OCI-LY7 (cell line): ENCODE measurements around the gene RFNG. TPM values are rescaled to one million over a fixed set of nuclear protein-coding genes. Genes with fewer than 3 reads are reported as not detected.

Experiments
- BruUV-seq: library from RNA; stranded (reverse); fragments of 400-500 nt; replicated peaks from 2 replicates; lab custom pipeline; 2021; lab: Mats Ljungman, UMichigan
- CTCF ChIA-PET: fragments of 300-600 bp; sonication (Branson Sonifier 250); formaldehyde crosslinking; loops from one replicate; lab custom pipeline; 2022; ENCODE audit warnings: antibody characterized with exemption; ENCODE audit not compliant: unreplicated experiment; lab: Charles Lee
- POLR2A ChIA-PET: fragments of 300-600 bp; sonication (Branson Sonifier 250); formaldehyde crosslinking; loops from one replicate; lab custom pipeline; 2022; ENCODE audit warnings: antibody characterized with exemption; lab: Charles Lee
- DNase-seq: peaks from one replicate; pipeline ENCODE4 v3.0.0-alpha.2; 2015; ENCODE audit warnings: low spot score
- H2AFZ ChIP-seq: fragments of 200-600 bp; sonication (generic), shearing (Covaris generic); 2 replicates; pipeline ENCODE4 v1.6.1; 2014; ENCODE audit warnings: mild to moderate bottlenecking, antibody characterized with exemption, low read length, moderate library complexity
- H3K27ac ChIP-seq: fragments of 200-600 bp; sonication (generic); 2 replicates; pipeline ENCODE4 v1.5.1; 2014; ENCODE audit warnings: mixed run types, low read depth, mild to moderate bottlenecking, moderate library complexity, low read length, inconsistent platforms; ENCODE audit not compliant: poor library complexity, severe bottlenecking
- H3K36me3 ChIP-seq: fragments of 200-600 bp; sonication (generic); 2 replicates; pipeline ENCODE4 v1.6.1; 2014; ENCODE audit warnings: mild to moderate bottlenecking, antibody characterized with exemption, low read length, moderate library complexity, mixed read lengths; ENCODE audit not compliant: insufficient read depth
- H3K4me1 ChIP-seq: fragments of 200-600 bp; sonication (generic); 2 replicates; pipeline ENCODE4 v1.5.1; 2014; ENCODE audit warnings: mild to moderate bottlenecking, low read length; ENCODE audit not compliant: insufficient read depth, poor library complexity, severe bottlenecking
- H3K4me2 ChIP-seq: fragments of 200-600 bp; sonication (generic); 2 replicates; pipeline ENCODE4 v1.6.1; 2014; ENCODE audit warnings: mild to moderate bottlenecking, low read length
- H3K4me3 ChIP-seq: fragments of 200-600 bp; sonication (generic); 2 replicates; pipeline ENCODE4 v1.5.1; 2014; ENCODE audit warnings: mild to moderate bottlenecking, low read depth, low read length; ENCODE audit not compliant: poor library complexity, severe bottlenecking
- H3K79me2 ChIP-seq: fragments of 200-600 bp; sonication (generic); 2 replicates; pipeline ENCODE4 v1.6.1; 2016; ENCODE audit warnings: low read depth, mild to moderate bottlenecking, low read length, moderate library complexity, mixed read lengths; ENCODE audit not compliant: insufficient read depth
- H3K9me2 ChIP-seq: fragments of 200-600 bp; sonication (generic); 2 replicates; pipeline ENCODE4 v1.6.1; 2016; ENCODE audit warnings: mild to moderate bottlenecking, low read length, mixed read lengths; ENCODE audit not compliant: insufficient read depth
- H3K9me3 ChIP-seq: fragments of 200-600 bp; sonication (generic); 2 replicates; pipeline ENCODE4 v1.6.1; 2014; ENCODE audit warnings: mild to moderate bottlenecking, mixed run types, low read length, mixed read lengths
- H4K20me1 ChIP-seq: fragments of 200-600 bp; sonication (generic); 2 replicates; pipeline ENCODE4 v1.6.1; 2014; ENCODE audit warnings: mild to moderate bottlenecking, antibody characterized with exemption, low read length, moderate library complexity, mixed read lengths; ENCODE audit not compliant: insufficient read depth
- CTCF ChIP-seq: fragments of 200-600 bp; sonication (generic); conservative IDR thresholded peaks from 2 replicates; pipeline ENCODE4 v1.5.1; 2014; ENCODE audit warnings: mild to moderate bottlenecking, antibody characterized with exemption, low read length, moderate library complexity, mixed read lengths
- EZH2phosphoT487 ChIP-seq: fragments of 200-600 bp; sonication (generic); IDR thresholded peaks from 2 replicates; pipeline ENCODE4 v1.6.1; 2018; ENCODE audit warnings: low read depth, borderline replicate concordance, mild to moderate bottlenecking, mixed run types, antibody characterized with exemption, low read length, moderate library complexity, mixed read lengths
- intact Hi-C: fragments of 100-400 bp; cut with micrococcal nuclease; formaldehyde crosslinking; loops from one replicate; pipeline ENCODE4 v1.10.0; 2022; ENCODE audit not compliant: unreplicated experiment
- total RNA-seq, 2 experiments: library from RNA; depleted of rRNA in 1 of 2; stranded (reverse); fragments of >200 nt in 1 of 2; shearing (Covaris generic) in 1 of 2; gene quantifications; 2 replicates each; pipeline ENCODE4 v1.2.3, GENCODE V29; 2014 to 2022

RFNG gene
- total RNA-seq, 2 experiments from 2014 or later, result 47.3 to 59.4 TPM

- no peak overlapping the region for H2AFZ ChIP-seq
- H3K9me3 ChIP-seq, result no peaks in the 10 kb centered on the region
- ChIA-PET CTCF (no interaction called here), POLR2A (interaction anchor here (0.5 kb wide), 1 partner anchor 59 kb away, joined by 3 read pairs; no protein-coding TSS in a partner anchor)
- peaks cover 18% of the 10 kb centered on the region for H3K36me3 ChIP-seq
- peak overlapping the region; percentile 84 for H3K4me2 ChIP-seq
- H3K79me2 ChIP-seq, result peaks cover 29% of the 10 kb centered on the region
- H3K4me3 ChIP-seq, result peak overlapping the region; percentile 87
- H3K4me1 ChIP-seq, result peaks cover 59% of the 10 kb centered on the region
- TF ChIP-seq EZH2phosphoT487 (no peak), CTCF (no peak)
- no peak for DNase-seq
- peak overlapping the region; percentile 89 for H3K27ac ChIP-seq
- intact Hi-C loops, result loop anchor here (5.0 kb wide), 1 partner anchor 133 kb away; no protein-coding TSS in a partner anchor
- no TSS peak for BruUV-seq
- peaks cover 14% of the 10 kb centered on the region; the same call in 1 of the 2 replicates for H4K20me1 ChIP-seq
- H3K9me2 ChIP-seq, result no peaks in the 10 kb centered on the region
Observed at GRCh38 chr17:82100502-82101298, 49.1 kb upstream of the RFNG start.

- no TSS peak for BruUV-seq
- Histone ChIP-seq H3K4me1 (peaks cover 51% of the 10 kb centered on the region), H3K4me2 (peak overlapping the region; percentile 84), H3K36me3 (peaks cover 30% of the 10 kb centered on the region), H3K4me3 (peak overlapping the region; percentile 87), H3K9me3 (no peaks in the 10 kb centered on the region), H3K9me2 (no peaks in the 10 kb centered on the region), H3K79me2 (peaks cover 34% of the 10 kb centered on the region), H2AFZ (no peak overlapping the region), H3K27ac (peak overlapping the region; percentile 89), H4K20me1 (peaks cover 21% of the 10 kb centered on the region; the same call in 1 of the 2 replicates)
- ChIA-PET POLR2A (interaction anchor here (0.5 to 1.4 kb wide), 3 partner anchors 62 to 173 kb away, joined by 3 to 4 read pairs (median 4); partner anchors contain the start of genes CENPX, DCXR and LRRC45), CTCF (interaction anchor here (1.4 kb wide), 1 partner anchor 61 kb away, joined by 3 read pairs; the partner anchor contains the start of gene DCXR)
- peak; percentile 88 for DNase-seq
- TF ChIP-seq EZH2phosphoT487, result no peak
- no peak for TF ChIP-seq CTCF
- intact Hi-C loops, result loop anchor here (1.0 to 5.0 kb wide), 6 partner anchors 24 to 587 kb away; partner anchors contain the start of genes ACTG1, ARL16, DCXR and HGS
Observed at GRCh38 chr17:82098939-82099763, 47.5 kb upstream of the RFNG start.
